ENCODE results near the gene MAD2L1.
"Not testable (repeated sequence)": the region's sequence is repeated elsewhere in the genome, so short reads cannot be mapped to it uniquely, and the experiment has no call there.

MAD2L1 gene

DNA sequence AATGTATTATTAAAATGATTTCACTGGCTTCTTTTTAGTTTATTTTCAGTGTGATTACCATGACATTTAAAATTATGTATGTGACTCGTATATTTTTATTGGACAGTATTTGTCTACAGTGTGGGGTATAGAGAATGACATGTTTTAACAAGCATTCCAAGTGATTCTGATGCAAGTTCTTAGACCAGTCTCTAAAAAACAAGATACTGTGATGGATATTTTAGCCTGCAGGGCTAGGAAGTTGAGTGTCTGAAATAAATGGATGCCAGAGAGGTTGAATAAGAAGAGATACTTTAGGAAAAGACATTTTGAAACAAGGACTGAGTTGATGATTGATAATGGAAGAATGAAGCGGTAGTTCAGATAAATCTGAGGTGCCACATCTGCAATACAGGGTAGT is 3.5 kb upstream of the MAD2L1 start:
- H3K4me1 ChIP-seq, result peaks cover 0 to 23% (median 15%) of the 10 kb centered on the region in 4 donors
- H3K4me3 ChIP-seq, result no peak overlapping the region
- intact Hi-C loops (cut with DNase I; ENCODE audit: low total_unique reads), result loop anchor here (10.0 kb wide), 1 partner anchor 1025 kb away; no protein-coding TSS in a partner anchor
- no peak for DNase-seq
- TF ChIP-seq, protein P1, sequence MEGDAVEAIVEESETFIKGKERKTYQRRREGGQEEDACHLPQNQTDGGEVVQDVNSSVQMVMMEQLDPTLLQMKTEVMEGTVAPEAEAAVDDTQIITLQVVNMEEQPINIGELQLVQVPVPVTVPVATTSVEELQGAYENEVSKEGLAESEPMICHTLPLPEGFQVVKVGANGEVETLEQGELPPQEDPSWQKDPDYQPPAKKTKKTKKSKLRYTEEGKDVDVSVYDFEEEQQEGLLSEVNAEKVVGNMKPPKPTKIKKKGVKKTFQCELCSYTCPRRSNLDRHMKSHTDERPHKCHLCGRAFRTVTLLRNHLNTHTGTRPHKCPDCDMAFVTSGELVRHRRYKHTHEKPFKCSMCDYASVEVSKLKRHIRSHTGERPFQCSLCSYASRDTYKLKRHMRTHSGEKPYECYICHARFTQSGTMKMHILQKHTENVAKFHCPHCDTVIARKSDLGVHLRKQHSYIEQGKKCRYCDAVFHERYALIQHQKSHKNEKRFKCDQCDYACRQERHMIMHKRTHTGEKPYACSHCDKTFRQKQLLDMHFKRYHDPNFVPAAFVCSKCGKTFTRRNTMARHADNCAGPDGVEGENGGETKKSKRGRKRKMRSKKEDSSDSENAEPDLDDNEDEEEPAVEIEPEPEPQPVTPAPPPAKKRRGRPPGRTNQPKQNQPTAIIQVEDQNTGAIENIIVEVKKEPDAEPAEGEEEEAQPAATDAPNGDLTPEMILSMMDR (IDR thresholded peaks at IDR 0.05), result no peak
- no peaks in the 10 kb centered on the region for H3K36me3 ChIP-seq
- no peaks in the 10 kb centered on the region for H3K9me3 ChIP-seq
- peak overlapping the region in 1 of 2 donors; percentile 12 for H3K27ac ChIP-seq
- H3K27me3 ChIP-seq, result no peaks in the 10 kb centered on the region

DNA sequence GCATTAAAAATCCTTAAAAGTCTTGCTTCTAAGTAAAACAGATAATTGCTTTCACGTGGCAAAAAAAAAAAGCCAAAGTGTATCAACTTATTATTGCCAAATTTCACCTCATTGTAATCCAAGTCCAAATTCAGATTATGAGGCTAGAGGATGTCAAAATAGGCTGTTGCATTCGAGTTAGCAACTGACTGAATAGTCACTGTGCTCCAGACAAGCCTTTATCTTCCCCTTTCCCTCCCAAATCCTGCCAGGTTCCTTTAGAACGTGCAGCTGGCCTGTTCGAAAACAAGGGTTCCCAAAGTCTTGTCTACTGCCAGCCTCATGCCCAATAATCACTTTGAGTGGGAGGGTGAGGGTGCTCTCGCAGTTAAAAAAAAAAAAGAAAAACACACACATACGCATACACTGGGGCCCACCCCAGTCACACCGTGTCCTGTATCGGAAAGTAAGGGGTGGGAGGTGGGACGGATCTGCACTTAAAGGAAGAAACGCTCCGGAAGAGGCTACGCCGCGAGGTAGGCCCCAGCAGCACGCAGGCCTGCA is 603 bp downstream of the MAD2L1 start:
- TF ChIP-seq, protein P1 (IDR thresholded peaks at IDR 0.05), result no peak
- no peak for DNase-seq
- H3K36me3 ChIP-seq, result no peaks in the 10 kb centered on the region
- intact Hi-C loops (cut with DNase I; ENCODE audit: low total_unique reads), result no loop called here
- peak overlapping the region; percentile 93 to 97 for H3K27ac ChIP-seq
- peaks cover 0 to 23% (median 15%) of the 10 kb centered on the region in 4 donors for H3K4me1 ChIP-seq
- peak overlapping the region; percentile 67 to 69 for H3K4me3 ChIP-seq
- no peaks in the 10 kb centered on the region for H3K9me3 ChIP-seq
- no peaks in the 10 kb centered on the region for H3K27me3 ChIP-seq

DNA sequence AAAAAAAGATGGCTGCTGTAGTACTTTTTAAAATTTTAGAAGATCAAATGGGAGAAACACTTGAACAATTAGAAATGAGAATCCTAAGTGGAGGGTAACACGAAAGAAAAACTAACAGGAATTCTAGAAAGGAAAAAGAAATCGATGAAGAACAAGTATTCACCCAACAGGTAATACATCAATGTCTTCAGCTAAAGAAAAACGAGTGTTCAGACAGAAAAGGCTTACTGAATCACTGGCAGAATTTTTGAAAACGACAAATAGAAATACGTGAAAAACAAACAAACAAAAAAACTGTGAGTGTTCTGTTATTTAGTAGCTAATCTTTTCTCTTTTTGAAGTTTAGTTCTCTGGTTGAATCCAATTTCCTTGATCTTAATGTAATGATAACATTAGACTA is 1.8 kb downstream of the MAD2L1 start:
- H3K4me3 ChIP-seq, result no peak overlapping the region
- intact Hi-C loops (cut with DNase I; ENCODE audit: low total_unique reads), result no loop called here
- H3K4me1 ChIP-seq, result peaks cover 0 to 21% (median 15%) of the 10 kb centered on the region in 4 donors
- no peaks in the 10 kb centered on the region for H3K9me3 ChIP-seq
- H3K36me3 ChIP-seq, result no peaks in the 10 kb centered on the region
- DNase-seq, result no peak
- TF ChIP-seq, protein P1 (IDR thresholded peaks at IDR 0.05), result no peak
- H3K27ac ChIP-seq, result no peak overlapping the region
- H3K27me3 ChIP-seq, result no peaks in the 10 kb centered on the region

DNA sequence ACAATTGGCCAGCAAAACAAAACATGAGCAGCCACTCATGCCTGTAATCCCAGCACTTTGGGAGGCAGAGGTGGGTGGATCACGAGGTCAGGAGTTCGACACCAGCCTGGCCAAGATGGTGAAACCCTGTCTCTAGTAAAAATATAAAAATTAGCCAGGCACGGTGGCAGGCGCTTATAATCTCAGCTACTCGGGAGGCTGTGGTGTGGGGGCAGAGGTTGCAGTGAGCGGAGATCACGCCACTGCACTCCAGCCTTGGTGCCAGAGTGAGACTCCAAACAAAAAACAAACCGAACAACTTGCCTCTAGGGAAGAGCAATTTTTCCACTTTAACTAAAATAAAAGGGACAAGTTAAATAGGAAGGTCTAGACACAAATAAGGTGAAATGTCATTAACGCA is 2.9 kb downstream of the MAD2L1 start:
- H3K4me3 ChIP-seq; H3K27me3 ChIP-seq; H3K36me3 ChIP-seq; intact Hi-C loops (cut with DNase I; ENCODE audit: low total_unique reads); H3K9me3 ChIP-seq; DNase-seq; H3K27ac ChIP-seq: not testable (repeated sequence)
- peaks cover 0 to 19% (median 15%) of the 10 kb centered on the region in 4 donors for H3K4me1 ChIP-seq

DNA sequence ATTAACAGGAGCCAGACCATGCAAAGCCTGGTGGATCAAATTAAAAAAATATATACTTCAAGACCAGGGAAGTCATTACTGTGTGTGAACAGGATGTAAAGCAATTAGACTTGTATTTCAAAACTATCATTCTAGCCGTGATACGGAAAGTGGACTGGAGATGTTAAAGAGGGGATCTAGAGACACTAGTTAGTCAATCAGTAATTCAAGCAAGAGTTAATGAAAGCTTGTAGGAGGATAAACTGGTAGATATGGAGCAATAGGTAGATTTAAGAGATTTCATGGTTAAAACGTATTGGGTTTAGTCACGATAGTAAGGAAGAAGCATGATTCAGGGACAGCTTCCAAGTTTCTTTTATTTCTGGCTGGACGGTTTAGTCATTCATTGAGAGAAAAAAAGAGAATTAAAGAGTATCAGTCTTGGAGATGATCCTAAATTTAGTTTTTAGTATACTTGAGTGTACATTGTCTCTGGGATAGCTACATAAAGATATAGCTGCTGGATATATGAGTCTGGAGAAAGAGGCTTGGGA is 3.9 kb downstream of the MAD2L1 start:
- H3K9me3 ChIP-seq, result no peaks in the 10 kb centered on the region
- no peaks in the 10 kb centered on the region for H3K27me3 ChIP-seq
- intact Hi-C loops (cut with DNase I; ENCODE audit: low total_unique reads), result no loop called here
- H3K4me1 ChIP-seq, result peaks cover 0 to 11% (median 9%) of the 10 kb centered on the region in 4 donors
- H3K4me3 ChIP-seq, result no peak overlapping the region
- TF ChIP-seq, protein P1 (IDR thresholded peaks at IDR 0.05), result no peak
- DNase-seq, result no peak
- no peaks in the 10 kb centered on the region for H3K36me3 ChIP-seq
- no peak overlapping the region for H3K27ac ChIP-seq

DNA sequence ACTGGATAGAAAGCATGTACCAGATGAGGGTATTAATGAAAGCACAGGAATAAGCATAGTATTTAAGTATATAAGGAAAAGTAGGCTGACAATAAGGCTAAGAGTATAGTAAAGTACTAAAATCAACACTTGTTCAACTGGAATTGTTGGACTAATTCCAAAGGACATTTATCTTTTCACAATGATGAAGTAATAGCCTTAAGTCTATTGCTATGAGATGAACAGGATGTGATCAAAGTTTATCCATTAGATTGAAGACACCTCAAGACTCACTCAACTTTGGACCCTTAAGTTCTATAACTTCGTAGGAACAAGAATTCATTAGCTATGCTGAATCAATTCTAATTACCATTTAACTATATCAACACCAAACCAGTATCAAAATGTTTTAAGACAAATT is 7.6 kb downstream of the MAD2L1 start:
- intact Hi-C loops (cut with DNase I; ENCODE audit: low total_unique reads), result loop anchor here (5.0 kb wide), 1 partner anchor 747 kb away; no protein-coding TSS in a partner anchor
- Histone ChIP-seq H3K36me3 (no peaks in the 10 kb centered on the region), H3K9me3 (no peaks in the 10 kb centered on the region), H3K4me3 (no peak overlapping the region), H3K27me3 (no peaks in the 10 kb centered on the region), H3K27ac (no peak overlapping the region), H3K4me1 (peaks cover 0 to 22% (median 3%) of the 10 kb centered on the region in 4 donors)
- DNase-seq, result no peak
- TF ChIP-seq, protein P1 (IDR thresholded peaks at IDR 0.05), result no peak

Measured in tibial artery (tissue), 4 donors.